DOHH2 (cell line): ENCODE data around the gene CTNNA2.

ENCODE experiments used
- H3F3A ChIP-seq: fragments of 200-600 bp; sonication (generic), shearing (Covaris generic); 2 replicates; pipeline ENCODE4 v1.6.0; 2016; ENCODE audit warnings: antibody characterized with exemption, mild to moderate bottlenecking; ENCODE audit not compliant: control insufficient read depth, insufficient read depth
- H3K27ac ChIP-seq: fragments of 200-600 bp; sonication (generic); 2 replicates; pipeline ENCODE4 v1.5.1; 2014; ENCODE audit warnings: low read depth, mild to moderate bottlenecking, low read length, moderate library complexity
- H3K27me3 ChIP-seq: fragments of 200-600 bp; sonication (generic); 2 replicates; pipeline ENCODE4 v1.6.1; 2014; ENCODE audit warnings: mild to moderate bottlenecking, low read length, mixed read lengths; ENCODE audit not compliant: control insufficient read depth
- H3K36me3 ChIP-seq: fragments of 200-600 bp; sonication (generic); 2 replicates; pipeline ENCODE4 v1.6.1; 2014; ENCODE audit warnings: mild to moderate bottlenecking, low read length, moderate library complexity, mixed read lengths; ENCODE audit not compliant: control insufficient read depth
- H3K4me1 ChIP-seq: fragments of 200-600 bp; sonication (generic); 2 replicates; pipeline ENCODE4 v1.6.1; 2014; ENCODE audit warnings: mild to moderate bottlenecking, low read length, mixed read lengths; ENCODE audit not compliant: control insufficient read depth
- H3K4me2 ChIP-seq: fragments of 200-600 bp; sonication (generic); 2 replicates; pipeline ENCODE4 v1.6.0; 2014; ENCODE audit warnings: mild to moderate bottlenecking, low read length, moderate library complexity
- H3K4me3 ChIP-seq: fragments of 200-600 bp; sonication (generic); 2 replicates; pipeline ENCODE4 v1.5.1; 2014; ENCODE audit warnings: mild to moderate bottlenecking, low read length, mixed read lengths
- H3K79me2 ChIP-seq: fragments of 200-600 bp; sonication (generic); 2 replicates; pipeline ENCODE4 v1.6.1; 2014; ENCODE audit warnings: mild to moderate bottlenecking, low read length, mixed read lengths; ENCODE audit not compliant: control insufficient read depth
- H3K9me2 ChIP-seq: fragments of 200-600 bp; sonication (generic); replicated peaks from 2 replicates; pipeline ENCODE4 v1.6.1; 2014; ENCODE audit warnings: mild to moderate bottlenecking, low read length, mixed read lengths; ENCODE audit not compliant: control insufficient read depth
- H3K9me3 ChIP-seq: fragments of 200-600 bp; sonication (generic); 2 replicates; pipeline ENCODE4 v1.6.1; 2014; ENCODE audit warnings: antibody characterized with exemption, low read length, mixed read lengths; ENCODE audit not compliant: control insufficient read depth, insufficient read depth
- H4K20me1 ChIP-seq: fragments of 200-600 bp; sonication (generic); 2 replicates; pipeline ENCODE4 v1.6.0; 2014; ENCODE audit warnings: low read depth, mild to moderate bottlenecking, antibody characterized with exemption, low read length, moderate library complexity; ENCODE audit not compliant: control insufficient read depth, insufficient read depth
- EZH2phosphoT487 ChIP-seq: fragments of 200-600 bp; sonication (generic); IDR thresholded peaks from 2 replicates; pipeline ENCODE4 v1.6.1; 2017; ENCODE audit warnings: borderline replicate concordance, mild to moderate bottlenecking, antibody characterized with exemption, low read length, moderate library complexity, mixed read lengths
- TF ChIP-seq, protein P1 (sequence below): fragments of 200-600 bp; sonication (generic); IDR thresholded peaks from one replicate; pipeline ENCODE4 v1.5.1; 2014; ENCODE audit warnings: antibody characterized with exemption, mild to moderate bottlenecking, low read depth, low read length; ENCODE audit not compliant: poor library complexity, severe bottlenecking

Gene CTNNA2

DNA sequence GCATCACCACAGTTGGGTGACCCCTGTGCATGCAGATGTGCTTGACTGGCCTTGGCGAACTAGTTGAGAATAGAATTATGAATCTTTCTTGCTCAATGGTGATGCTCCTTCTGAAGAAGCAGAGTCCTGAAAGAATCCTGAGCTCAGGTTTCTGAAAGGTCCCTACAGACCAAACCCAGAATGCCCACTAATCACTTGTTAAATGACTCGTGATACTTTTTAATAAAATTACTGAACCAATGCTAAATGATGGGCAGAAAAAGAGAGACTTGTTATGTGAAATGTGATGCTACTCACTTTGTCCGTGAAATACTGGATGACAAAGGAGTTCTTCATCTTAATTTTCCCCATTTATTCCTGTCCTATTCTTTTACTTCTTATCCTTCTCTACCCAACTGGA is 1055.2 kb downstream of the CTNNA2 start:
- no peak overlapping the region for H3K27ac ChIP-seq
- no peaks in the 10 kb centered on the region for H3F3A ChIP-seq
- no peaks in the 10 kb centered on the region for H4K20me1 ChIP-seq
- no peaks in the 10 kb centered on the region for H3K4me1 ChIP-seq
- H3K36me3 ChIP-seq: no peaks in the 10 kb centered on the region
- H3K4me3 ChIP-seq: no peak overlapping the region
- H3K9me3 ChIP-seq: peaks cover 4% of the 10 kb centered on the region; the same call in 1 of the 2 replicates
- no peak overlapping the region for H3K4me2 ChIP-seq
- TF ChIP-seq, protein P1, sequence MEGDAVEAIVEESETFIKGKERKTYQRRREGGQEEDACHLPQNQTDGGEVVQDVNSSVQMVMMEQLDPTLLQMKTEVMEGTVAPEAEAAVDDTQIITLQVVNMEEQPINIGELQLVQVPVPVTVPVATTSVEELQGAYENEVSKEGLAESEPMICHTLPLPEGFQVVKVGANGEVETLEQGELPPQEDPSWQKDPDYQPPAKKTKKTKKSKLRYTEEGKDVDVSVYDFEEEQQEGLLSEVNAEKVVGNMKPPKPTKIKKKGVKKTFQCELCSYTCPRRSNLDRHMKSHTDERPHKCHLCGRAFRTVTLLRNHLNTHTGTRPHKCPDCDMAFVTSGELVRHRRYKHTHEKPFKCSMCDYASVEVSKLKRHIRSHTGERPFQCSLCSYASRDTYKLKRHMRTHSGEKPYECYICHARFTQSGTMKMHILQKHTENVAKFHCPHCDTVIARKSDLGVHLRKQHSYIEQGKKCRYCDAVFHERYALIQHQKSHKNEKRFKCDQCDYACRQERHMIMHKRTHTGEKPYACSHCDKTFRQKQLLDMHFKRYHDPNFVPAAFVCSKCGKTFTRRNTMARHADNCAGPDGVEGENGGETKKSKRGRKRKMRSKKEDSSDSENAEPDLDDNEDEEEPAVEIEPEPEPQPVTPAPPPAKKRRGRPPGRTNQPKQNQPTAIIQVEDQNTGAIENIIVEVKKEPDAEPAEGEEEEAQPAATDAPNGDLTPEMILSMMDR: no peak
- no peak for TF ChIP-seq EZH2phosphoT487
- no peaks in the 10 kb centered on the region for H3K27me3 ChIP-seq
- no peaks in the 10 kb centered on the region for H3K9me2 ChIP-seq
- H3K79me2 ChIP-seq: no peaks in the 10 kb centered on the region

DNA sequence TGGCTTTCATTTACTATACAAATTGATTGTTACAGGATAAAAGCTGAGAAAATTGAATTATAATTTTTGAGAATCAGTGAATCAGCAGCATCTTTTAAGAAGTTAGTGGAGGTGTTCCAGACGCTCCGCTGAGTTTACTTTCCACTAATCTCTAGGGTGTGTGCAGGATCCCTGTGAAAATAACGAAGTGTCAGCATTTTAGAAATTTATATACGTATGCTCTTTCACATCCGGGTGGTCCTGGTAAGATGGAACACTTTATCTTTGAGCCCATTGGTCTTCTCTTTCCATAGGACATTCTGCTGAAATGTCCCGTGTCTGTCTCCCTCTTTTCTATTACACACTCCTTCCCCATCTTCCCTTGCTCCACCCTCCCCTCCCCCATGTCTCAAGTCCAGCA is 1060.3 kb downstream of the CTNNA2 start:
- no peaks in the 10 kb centered on the region for H3K79me2 ChIP-seq
- no peaks in the 10 kb centered on the region for H3K9me2 ChIP-seq
- H3K36me3 ChIP-seq: no peaks in the 10 kb centered on the region
- no peaks in the 10 kb centered on the region for H3K4me1 ChIP-seq
- no peaks in the 10 kb centered on the region for H4K20me1 ChIP-seq
- no peaks in the 10 kb centered on the region for H3K27me3 ChIP-seq
- H3K27ac ChIP-seq: no peak overlapping the region
- TF ChIP-seq, protein P1: no peak
- no peak for TF ChIP-seq EZH2phosphoT487
- no peak overlapping the region for H3K4me3 ChIP-seq
- no peak overlapping the region for H3K4me2 ChIP-seq
- no peaks in the 10 kb centered on the region for H3F3A ChIP-seq
- no peaks in the 10 kb centered on the region for H3K9me3 ChIP-seq

DNA sequence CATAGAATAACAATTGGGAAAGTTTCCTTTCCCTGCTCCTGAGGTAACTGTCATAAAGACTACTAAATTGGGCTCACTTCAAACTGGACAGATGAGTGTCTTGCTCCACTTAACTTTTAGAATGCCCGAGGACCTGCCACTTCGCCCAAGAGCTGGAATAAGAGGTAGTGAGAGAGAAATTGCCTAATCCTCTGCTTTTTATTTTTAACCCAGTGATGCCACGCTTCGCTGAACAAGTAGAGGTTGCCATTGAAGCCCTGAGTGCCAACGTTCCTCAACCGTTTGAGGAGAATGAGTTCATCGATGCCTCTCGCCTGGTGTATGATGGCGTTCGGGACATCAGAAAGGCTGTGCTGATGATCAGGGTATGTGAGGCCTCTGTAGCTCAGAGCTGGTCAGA is 1061.1 kb downstream of the CTNNA2 start:
- no peaks in the 10 kb centered on the region for H3F3A ChIP-seq
- H3K27ac ChIP-seq: no peak overlapping the region
- no peak overlapping the region for H3K4me2 ChIP-seq
- H4K20me1 ChIP-seq: no peaks in the 10 kb centered on the region
- no peaks in the 10 kb centered on the region for H3K79me2 ChIP-seq
- no peaks in the 10 kb centered on the region for H3K4me1 ChIP-seq
- no peaks in the 10 kb centered on the region for H3K9me3 ChIP-seq
- no peak for TF ChIP-seq EZH2phosphoT487
- TF ChIP-seq, protein P1: no peak
- H3K27me3 ChIP-seq: no peaks in the 10 kb centered on the region
- no peaks in the 10 kb centered on the region for H3K9me2 ChIP-seq
- H3K36me3 ChIP-seq: no peaks in the 10 kb centered on the region
- no peak overlapping the region for H3K4me3 ChIP-seq

DNA sequence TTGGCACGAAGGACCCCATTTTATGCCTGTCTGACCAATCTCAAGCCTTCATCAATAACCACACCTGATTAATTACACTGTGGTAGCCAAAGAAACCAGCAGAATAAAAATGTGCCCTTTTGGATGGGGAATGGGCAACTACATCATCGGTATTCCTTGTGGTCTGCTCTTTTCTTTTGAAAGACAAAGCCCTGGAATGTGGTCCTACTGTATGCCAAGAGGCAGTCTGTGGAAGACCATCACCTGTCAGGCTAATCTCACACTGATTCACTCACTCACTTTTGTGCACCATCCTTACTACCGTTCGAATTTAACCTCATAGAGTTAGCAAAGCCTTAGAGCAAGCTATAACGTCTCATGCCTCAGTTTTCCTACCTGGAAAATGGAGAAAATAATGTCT is 1066.9 kb downstream of the CTNNA2 start:
- Histone ChIP-seq H3K36me3 (no peaks in the 10 kb centered on the region), H3K79me2 (no peaks in the 10 kb centered on the region), H3K27me3 (no peaks in the 10 kb centered on the region), H3K9me2 (no peaks in the 10 kb centered on the region), H3K4me2 (no peak overlapping the region), H3K4me3 (no peak overlapping the region), H3K27ac (no peak overlapping the region), H3K4me1 (no peaks in the 10 kb centered on the region), H4K20me1 (no peaks in the 10 kb centered on the region), H3K9me3 (no peaks in the 10 kb centered on the region), H3F3A (no peaks in the 10 kb centered on the region)
- TF ChIP-seq, protein P1: no peak
- TF ChIP-seq EZH2phosphoT487: no peak
